GM12878 (cell line): Measurements from ENCODE around the gene DZANK1. TPM values are rescaled to one million over a fixed set of nuclear protein-coding genes. Genes with fewer than 3 reads are reported as not detected.

Experiments used
- ATAC-seq: fragments of 200-7000 bp; cut with Tn5 transposase; 3 replicates; pipeline ENCODE4 v1.9.1; 2020; ENCODE audit warnings: mild to moderate bottlenecking, moderate library complexity
- BruUV-seq: library from RNA; stranded (reverse); fragments of 400-500 nt; replicated peaks from 2 replicates; lab custom pipeline; 2021; lab: Mats Ljungman, UMichigan
- CTCF ChIA-PET: fragments of 300-600 bp; sonication (Branson Sonifier 250); formaldehyde crosslinking; extraction: SDS; loops from one replicate; lab custom pipeline; 2021; ENCODE audit warnings: inconsistent platforms; lab: Yijun Ruan, JAX
- POLR2A ChIA-PET: fragments of 350-600 bp; formaldehyde crosslinking; extraction: SDS; loops from one replicate; lab custom pipeline; 2021; ENCODE audit warnings: inconsistent platforms; lab: Charles Lee
- RAD21 ChIA-PET: fragments of 300-600 bp; sonication (Branson Sonifier 250); formaldehyde crosslinking; loops from one replicate; lab custom pipeline; 2023; ENCODE audit warnings: antibody characterized with exemption; ENCODE audit not compliant: unreplicated experiment; lab: Charles Lee
- SMC1A ChIA-PET: fragments of 300-600 bp; sonication (Branson Sonifier 250); formaldehyde crosslinking; loops from one replicate; lab custom pipeline; 2023; ENCODE audit not compliant: unreplicated experiment, uncharacterized antibody; lab: Charles Lee
- DNase-seq: peaks from one replicate; pipeline ENCODE4 v3.0.0-alpha.2; 2011; ENCODE audit warnings: low read depth, low spot score
- FAIRE-seq: peaks from 3 replicates; lab custom pipeline; 2011; peaks lifted over from hg19 to GRCh38; lab: Jason Lieb, UNC
- H2AFZ ChIP-seq: 2 replicates; pipeline ENCODE4 v1.6.0; 2011; ENCODE audit warnings: low read depth, low read length, control low read depth; ENCODE audit not compliant: control insufficient read depth
- H3K27ac ChIP-seq: 2 replicates; pipeline ENCODE4 v1.5.1; 2011; ENCODE audit warnings: control low read depth; ENCODE audit not compliant: control insufficient read depth, insufficient read depth
- H3K27me3 ChIP-seq, 2 experiments: replicated peaks in 1 of 2; 2 replicates each; pipeline versions ENCODE4 v1.6.0 to v1.6.1; 2011; ENCODE audit warnings: low read length in 1 of 2; ENCODE audit not compliant: control insufficient read depth in 2 of 2, insufficient read depth in 2 of 2
- H3K36me3 ChIP-seq, 2 experiments: 2 replicates each; pipeline ENCODE4 v1.5.1; 2011; ENCODE audit warnings: low read length in 1 of 2; ENCODE audit not compliant: control insufficient read depth in 2 of 2, insufficient read depth in 2 of 2
- H3K4me1 ChIP-seq: 2 replicates; pipeline ENCODE4 v1.6.1; 2011; ENCODE audit warnings: mild to moderate bottlenecking, low read length, moderate library complexity, mixed read lengths; ENCODE audit not compliant: control insufficient read depth, insufficient read depth
- H3K4me2 ChIP-seq: 2 replicates; pipeline ENCODE4 v1.6.0; 2011; ENCODE audit warnings: control low read depth; ENCODE audit not compliant: control insufficient read depth, insufficient read depth
- H3K4me3 ChIP-seq: fragments of 200-600 bp; sonication (generic); 2 replicates; pipeline ENCODE4 v1.5.1; 2016
- H3K79me2 ChIP-seq: 2 replicates; pipeline ENCODE4 v1.6.0; 2011; ENCODE audit warnings: low read length; ENCODE audit not compliant: control insufficient read depth, insufficient read depth
- H3K9ac ChIP-seq: 2 replicates; pipeline ENCODE4 v1.8.0; 2011; ENCODE audit warnings: low read length, control low read depth, mixed read lengths; ENCODE audit not compliant: control insufficient read depth, insufficient read depth
- H3K9me3 ChIP-seq: replicated peaks from 3 replicates; pipeline ENCODE4 v1.5.1; 2011; ENCODE audit warnings: mild to moderate bottlenecking, low read length; ENCODE audit not compliant: control insufficient read depth, insufficient read depth
- H4K20me1 ChIP-seq: 2 replicates; pipeline ENCODE4 v1.6.0; 2011; ENCODE audit not compliant: control insufficient read depth, insufficient read depth
- BRCA1 ChIP-seq: IDR thresholded peaks from 2 replicates; pipeline ENCODE4 v1.6.1; 2011; ENCODE audit warnings: low read depth, low read length, improper control_type of control experiment
- CREB1 ChIP-seq: IDR thresholded peaks from 2 replicates; pipeline ENCODE4 v1.6.1; 2012; ENCODE audit warnings: low read depth, mild to moderate bottlenecking, inconsistent platforms
- FOXK2 ChIP-seq: fragments of 450-650 bp; IDR thresholded peaks from 2 replicates; pipeline ENCODE4 v1.6.1; 2017; ENCODE audit warnings: mild to moderate bottlenecking, moderate library complexity
- HDAC6 ChIP-seq: fragments of 200-600 bp; sonication (generic); IDR thresholded peaks from one replicate; pipeline ENCODE4 v1.8.0; 2017; ENCODE audit warnings: antibody characterized with exemption; ENCODE audit not compliant: unreplicated experiment
- HSF1 ChIP-seq: fragments of 150-350 bp; IDR thresholded peaks from 2 replicates; pipeline ENCODE4 v1.6.1; 2014; ENCODE audit warnings: mild to moderate bottlenecking, low read depth, low read length
- IRF4 ChIP-seq: IDR thresholded peaks from 2 replicates; pipeline ENCODE4 v1.6.1; 2011; ENCODE audit warnings: low read depth, low read length
- NBN ChIP-seq: fragments of 450-650 bp; IDR thresholded peaks from 2 replicates; pipeline ENCODE4 v1.6.1; 2016
- SRF ChIP-seq, 2 experiments: IDR thresholded peaks; 2 replicates each; pipeline ENCODE4 v1.6.1; 2011; ENCODE audit warnings: low read depth in 2 of 2, low read length in 2 of 2, mild to moderate bottlenecking in 1 of 2, moderate library complexity in 1 of 2
- SUPT20H ChIP-seq: IDR thresholded peaks from 2 replicates; pipeline ENCODE4 v1.6.1; 2011; ENCODE audit warnings: low read depth, mild to moderate bottlenecking, low read length, moderate library complexity, borderline replicate concordance; ENCODE audit not compliant: control insufficient read depth
- ZBTB11 ChIP-seq: fragments of 450-650 bp; formaldehyde crosslinking; IDR thresholded peaks from 2 replicates; pipeline ENCODE4 v1.5.0; 2022; ENCODE audit warnings: mild to moderate bottlenecking, missing genetic modification characterization
- ZSCAN29 ChIP-seq: fragments of 450-650 bp; IDR thresholded peaks from 2 replicates; pipeline ENCODE4 v1.6.1; 2017; ENCODE audit warnings: mild to moderate bottlenecking, moderate library complexity
- WGBS: methylation state at CpG from one replicate; pipeline ENCODE4 v1.1.6; 2016; ENCODE audit warnings: low lambda C conversion rate; ENCODE audit not compliant: insufficient replicate concordance, insufficient coverage; ENCODE audit errors: missing lambda C conversion rate; 5-methylcytosine and 5-hydroxymethylcytosine counted together
- in situ Hi-C: fragments of 300-500 bp; cut with MboI; formaldehyde crosslinking; loops from 9 replicates; pipeline ENCODE4 v1.14.3; 2018; ENCODE audit warnings: mixed read lengths
- intact Hi-C: fragments of 100-400 bp; cut with micrococcal nuclease; formaldehyde crosslinking; loops from one replicate; pipeline ENCODE4 v1.14.2; 2022; ENCODE audit not compliant: unreplicated experiment
- polyA plus RNA-seq, 11 experiments: library from polyadenylated mRNA; depleted of rRNA in 4 of 11; unstranded in 6 of 11; stranded (reverse) in 5 of 11; fragments of >200 nt; fragmentation: Nextera tagmentation in 4 of 11; fragmentation: Illumina TruSeq in 1 of 11; extraction: Ambion mirVana in 4 of 11; extraction: Trizol in 1 of 11; gene quantifications; 1 replicate in 1 of 11; 2 replicates in 10 of 11; pipeline versions ENCODE4 v1.2.1 to v1.2.3, GENCODE V29; 2011 to 2016; ENCODE audit warnings: inconsistent platforms in 2 of 11, missing spikeins in 2 of 11, low read depth in 1 of 11
- total RNA-seq, 4 experiments: library from RNA; depleted of rRNA in 3 of 4; stranded (reverse); fragments of >200 nt in 3 of 4; fragmentation: Illumina TruSeq in 1 of 4; extraction: Trizol in 1 of 4; gene quantifications; 2 replicates each; pipeline versions ENCODE4 v1.2.1 to v1.2.3, GENCODE V29; 2013 to 2021

DZANK1 gene
- total and polyA plus RNA-seq, 10 of the 15 experiments (the other 5 are each of a cell fraction or from before 2014, with no cell fraction given): 3.6 to 12.6 (median 6.5) TPM

- H3K9me3 ChIP-seq: no peaks in the 10 kb centered on the region
- DNase-seq (no peak), FAIRE-seq (no peak)
- H3K27ac ChIP-seq: no peak overlapping the region
- BruUV-seq: no TSS peak
- no peaks in the 10 kb centered on the region for H4K20me1 ChIP-seq
- H3K4me1 ChIP-seq: no peaks in the 10 kb centered on the region
- POLR2A ChIA-PET: no interaction called here
- no peaks in the 10 kb centered on the region for H3K27me3 ChIP-seq
- no peaks in the 10 kb centered on the region for H3K36me3 ChIP-seq
- CTCF ChIA-PET: interaction anchor here (0.6 kb wide), 1 partner anchor 932 kb away, joined by 3 read pairs; no protein-coding TSS in a partner anchor
- H2AFZ ChIP-seq: no peak overlapping the region
- in situ Hi-C loops: no loop called here
- no peak overlapping the region for H3K4me3 ChIP-seq
- no peaks in the 10 kb centered on the region for H3K79me2 ChIP-seq
- H3K4me2 ChIP-seq: no peak overlapping the region
- WGBS: 31% methylated on average over 2 of the region's 2 CpGs
- SMC1A ChIA-PET: no interaction called here
- TF ChIP-seq SUPT20H (no peak), FOXK2 (no peak), ZSCAN29 (no peak), CREB1 (no peak), ZBTB11 (CRISPR knock-in tag) (no peak), SRF (IDR thresholded peaks at IDR 0.05; ENCODE audit: low read depth in 2 of 2, low read length in 2 of 2) (no peak), IRF4 (no peak), HSF1 (no peak), NBN (no peak), HDAC6 (no peak), BRCA1 (no peak)
- TF ChIP-seq, all 136 proteins: peak for 0
- ATAC-seq: no peak
- no peak overlapping the region for H3K9ac ChIP-seq
- RAD21 ChIA-PET: no interaction called here
- intact Hi-C loops: no loop called here
Observed at GRCh38 chr20:18364768-18365167, 102.1 kb downstream of the DZANK1 start.
